Left lung (tissue), 10 donors: ENCODE results near the gene NR6A1. TPM values are rescaled to one million over a fixed set of nuclear protein-coding genes. Genes with fewer than 3 reads are reported as not detected.

ENCODE experiments used
- ATAC-seq: fragments of 200-7000 bp; cut with Tn5 transposase; one replicate; pipeline ENCODE4 v1.9.1; 2020; ENCODE audit warnings: moderate library complexity
- DNase-seq, 4 donors: peaks; one replicate each; pipeline ENCODE4 v3.0.0-alpha.2; 2013 to 2020
- H3K27ac ChIP-seq, 2 donors: fragments of 200-600 bp; sonication (generic) in 1 of 2; one replicate each; pipeline versions ENCODE4 v1.5.0 to v1.8.0; 2020 to 2021
- H3K27me3 ChIP-seq, 2 donors: fragments of 200-600 bp; sonication (generic) in 1 of 2; one replicate each; pipeline versions ENCODE4 v1.5.0 to v1.8.0; 2020 to 2021
- H3K36me3 ChIP-seq, 2 donors: fragments of 200-600 bp; sonication (generic) in 1 of 2; one replicate each; pipeline versions ENCODE4 v1.5.0 to v1.8.0; 2020 to 2021
- H3K4me1 ChIP-seq, 2 donors: fragments of 200-600 bp; one replicate each; pipeline ENCODE4 v1.8.0; 2021
- H3K4me3 ChIP-seq, 2 donors: fragments of 200-600 bp; sonication (generic) in 1 of 2; one replicate each; pipeline versions ENCODE4 v1.5.0 to v1.8.0; 2020 to 2021; ENCODE audit warnings: mild to moderate bottlenecking in 1 of 2
- H3K9me3 ChIP-seq, 2 donors: fragments of 200-600 bp; sonication (generic) in 1 of 2; one replicate each; pipeline versions ENCODE4 v1.5.0 to v1.8.0; 2020 to 2021
- intact Hi-C, 2 donors: fragments of 100-400 bp; cut with DNase I; formaldehyde crosslinking; loops; one replicate each; pipeline versions ENCODE4 v1.11.2 to v1.14.2; 2022
- polyA plus RNA-seq, 6 donors: library from polyadenylated mRNA; unstranded; fragments of 120-200 nt; gene quantifications; one replicate each; pipeline ENCODE4 v1.2.1, GENCODE V29; 2013; ENCODE audit not compliant: insufficient read length in 6 of 6
- total RNA-seq, 2 donors: library from RNA; stranded (reverse); fragmentation: NEBNext Ultra II Directional; extraction: Animal tissue kit (Norgen Biotek cat#: 25700); gene quantifications; one replicate each; pipeline ENCODE4 v1.2.1, GENCODE V29; 2021
- TF ChIP-seq, protein P1 (sequence below), 2 donors: fragments of 200-600 bp; sonication (generic) in 1 of 2; IDR thresholded peaks; one replicate each; pipeline versions ENCODE4 v1.5.0 to v1.8.0; 2021; ENCODE audit warnings: antibody characterized with exemption in 2 of 2
- donor health status: DM: no; HTN: yes; CAD: no.
- donor health status: DM: no; HTN: no; CAD: no.

The NR6A1 gene
- total and polyA plus RNA-seq, 8 donors, result 1.2 to 4.1 (median 1.7) TPM

DNA sequence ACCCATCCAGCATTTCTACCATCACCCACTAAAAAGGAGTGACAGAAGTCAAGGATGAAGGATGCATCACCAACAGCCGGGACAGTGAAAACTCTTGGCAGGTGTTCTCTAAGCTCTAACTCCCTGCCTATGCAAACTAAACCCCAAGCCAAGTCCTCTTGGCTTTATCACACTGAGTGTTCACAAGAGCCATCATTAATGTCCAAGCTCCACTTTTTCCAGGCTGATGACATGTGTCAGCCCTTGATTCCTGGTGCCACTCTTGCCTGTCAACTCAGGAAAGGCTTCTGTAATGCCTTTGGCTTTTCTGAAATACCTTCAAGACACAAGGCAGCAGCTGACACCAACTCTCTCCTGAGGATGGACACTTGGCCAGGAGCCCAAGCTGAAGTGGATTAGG lies 86.9 kb downstream of the NR6A1 start:
- ATAC-seq, result peak; percentile 48
- intact Hi-C loops, result no loop called here

DNA sequence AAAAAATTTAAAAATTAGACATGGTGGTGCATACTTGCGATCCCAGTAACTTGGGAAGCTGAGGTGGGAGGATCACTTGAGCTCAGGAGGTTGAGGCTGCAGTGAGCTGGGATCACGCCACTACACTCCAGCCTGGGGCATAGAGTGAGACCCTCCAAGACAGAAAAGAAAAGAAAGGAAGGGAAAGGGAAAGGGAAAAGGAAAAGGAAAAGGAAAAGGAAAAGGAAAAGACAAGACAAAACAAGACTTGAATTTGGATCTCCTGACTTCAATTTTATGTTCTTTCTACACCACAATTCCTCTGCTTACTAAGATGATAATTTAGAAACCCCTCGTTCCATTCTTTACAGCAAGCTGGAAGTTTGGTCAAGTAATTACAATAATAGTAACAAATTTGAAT lies 88.1 kb downstream of the NR6A1 start:
- ATAC-seq (no peak), DNase-seq (no peak)
- intact Hi-C loops, result no loop called here
- Histone ChIP-seq H3K27ac (no peak overlapping the region), H3K9me3 (no peaks in the 10 kb centered on the region), H3K4me3 (no peak overlapping the region), H3K36me3 (no peaks in the 10 kb centered on the region), H3K4me1 (no peaks in the 10 kb centered on the region), H3K27me3 (no peaks in the 10 kb centered on the region)
- TF ChIP-seq, protein P1, sequence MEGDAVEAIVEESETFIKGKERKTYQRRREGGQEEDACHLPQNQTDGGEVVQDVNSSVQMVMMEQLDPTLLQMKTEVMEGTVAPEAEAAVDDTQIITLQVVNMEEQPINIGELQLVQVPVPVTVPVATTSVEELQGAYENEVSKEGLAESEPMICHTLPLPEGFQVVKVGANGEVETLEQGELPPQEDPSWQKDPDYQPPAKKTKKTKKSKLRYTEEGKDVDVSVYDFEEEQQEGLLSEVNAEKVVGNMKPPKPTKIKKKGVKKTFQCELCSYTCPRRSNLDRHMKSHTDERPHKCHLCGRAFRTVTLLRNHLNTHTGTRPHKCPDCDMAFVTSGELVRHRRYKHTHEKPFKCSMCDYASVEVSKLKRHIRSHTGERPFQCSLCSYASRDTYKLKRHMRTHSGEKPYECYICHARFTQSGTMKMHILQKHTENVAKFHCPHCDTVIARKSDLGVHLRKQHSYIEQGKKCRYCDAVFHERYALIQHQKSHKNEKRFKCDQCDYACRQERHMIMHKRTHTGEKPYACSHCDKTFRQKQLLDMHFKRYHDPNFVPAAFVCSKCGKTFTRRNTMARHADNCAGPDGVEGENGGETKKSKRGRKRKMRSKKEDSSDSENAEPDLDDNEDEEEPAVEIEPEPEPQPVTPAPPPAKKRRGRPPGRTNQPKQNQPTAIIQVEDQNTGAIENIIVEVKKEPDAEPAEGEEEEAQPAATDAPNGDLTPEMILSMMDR (IDR thresholded peaks at IDR 0.05), result no peak

More for the DNA sequence above, 86.9 kb downstream of the NR6A1 start:
- TF ChIP-seq, protein P1 (IDR thresholded peaks at IDR 0.05), result no peak
- DNase-seq, result no peak
- Histone ChIP-seq H3K9me3 (no peaks in the 10 kb centered on the region), H3K27ac (no peak overlapping the region), H3K27me3 (no peaks in the 10 kb centered on the region), H3K4me1 (no peaks in the 10 kb centered on the region), H3K4me3 (no peak overlapping the region), H3K36me3 (no peaks in the 10 kb centered on the region)

DNA sequence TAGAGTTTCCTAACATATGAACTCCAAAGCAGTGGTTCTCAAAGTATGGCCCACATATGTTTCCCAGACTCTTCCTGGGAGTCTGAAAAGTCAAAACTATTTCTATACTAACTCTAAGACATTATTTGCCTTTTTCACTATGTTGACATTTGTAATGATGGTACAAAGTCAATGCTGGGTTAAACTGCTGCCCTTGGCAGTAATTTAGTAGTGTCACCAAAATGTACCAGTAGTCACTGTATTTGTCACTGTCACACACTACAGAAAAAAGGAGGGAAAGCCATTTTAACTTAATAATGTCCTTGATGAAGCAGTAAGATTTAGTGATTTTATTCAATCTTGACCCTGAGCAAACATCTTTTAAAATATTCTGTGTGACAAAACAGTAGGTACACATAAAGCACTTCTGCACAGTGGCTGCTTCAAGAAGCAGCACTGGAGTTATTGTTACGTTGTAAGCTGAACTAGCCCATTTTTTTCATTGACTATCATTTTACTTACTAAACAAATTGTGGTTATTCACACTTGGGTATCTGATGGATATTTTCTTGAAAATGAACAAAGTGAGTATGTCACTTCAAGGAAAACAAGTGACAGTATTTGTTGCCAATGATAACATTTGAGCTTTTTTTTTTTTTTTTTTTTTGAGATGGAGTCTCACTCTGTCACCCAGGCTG lies 90.3 kb downstream of the NR6A1 start:
- Histone ChIP-seq H3K27ac (no peak overlapping the region), H3K27me3 (no peaks in the 10 kb centered on the region), H3K4me1 (peaks cover 0 to 3% of the 10 kb centered on the region in 2 donors), H3K9me3 (no peaks in the 10 kb centered on the region), H3K4me3 (no peak overlapping the region), H3K36me3 (no peaks in the 10 kb centered on the region)
- intact Hi-C loops, result no loop called here
- TF ChIP-seq, protein P1 (IDR thresholded peaks at IDR 0.05), result no peak
- DNase-seq (no peak), ATAC-seq (no peak)

DNA sequence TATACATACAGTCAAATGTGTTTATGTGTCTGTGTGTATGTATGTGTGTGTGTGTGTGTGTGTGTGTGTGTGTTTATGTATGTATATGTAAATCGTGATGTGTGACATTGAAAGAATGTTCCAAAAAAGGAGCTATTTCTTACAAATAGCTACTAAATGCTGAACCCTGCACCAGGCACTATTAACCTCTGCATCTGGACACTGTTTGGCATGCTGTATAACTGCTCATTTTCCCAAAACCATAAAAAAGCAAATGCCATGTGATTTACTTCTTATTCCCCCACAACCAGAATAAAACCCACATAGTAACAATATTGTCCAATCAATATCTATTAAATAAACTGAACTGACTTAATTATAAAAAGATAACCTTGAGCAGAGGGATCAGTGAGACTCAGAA lies 91.1 kb downstream of the NR6A1 start:
- H3K27ac ChIP-seq, result no peak overlapping the region
- no peaks in the 10 kb centered on the region for H3K9me3 ChIP-seq
- peaks cover 0 to 6% of the 10 kb centered on the region in 2 donors for H3K4me1 ChIP-seq
- no peak overlapping the region for H3K4me3 ChIP-seq
- H3K27me3 ChIP-seq, result no peaks in the 10 kb centered on the region
- intact Hi-C loops, result no loop called here
- TF ChIP-seq, protein P1 (IDR thresholded peaks at IDR 0.05), result no peak
- DNase-seq, result no peak
- no peaks in the 10 kb centered on the region for H3K36me3 ChIP-seq
- ATAC-seq, result no peak

DNA sequence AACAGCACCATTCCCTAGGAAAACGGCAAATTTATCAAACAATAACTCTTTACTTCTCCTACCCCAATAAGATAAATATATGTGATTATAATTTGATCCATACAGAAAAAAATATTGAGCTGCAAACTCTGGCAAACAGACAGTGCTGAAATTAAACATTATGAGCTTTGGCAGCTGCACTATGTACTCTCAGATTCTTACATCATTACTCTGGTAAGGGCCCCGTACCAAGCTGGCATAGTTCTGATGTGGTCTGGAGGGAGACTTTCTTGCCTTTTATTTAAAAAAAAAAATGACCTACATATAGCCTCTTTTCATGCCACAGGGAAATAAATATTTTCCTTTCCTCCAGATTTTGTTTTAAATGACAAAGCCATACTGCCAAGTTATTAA lies 95.0 kb downstream of the NR6A1 start:
- TF ChIP-seq, protein P1 (IDR thresholded peaks at IDR 0.05), result no peak
- no peak for DNase-seq
- peak; percentile 79 for ATAC-seq
- Histone ChIP-seq H3K36me3 (no peaks in the 10 kb centered on the region), H3K9me3 (no peaks in the 10 kb centered on the region), H3K4me3 (no peak overlapping the region), H3K27ac (no peak overlapping the region), H3K4me1 (peaks cover 0 to 6% of the 10 kb centered on the region in 2 donors), H3K27me3 (no peaks in the 10 kb centered on the region)
- intact Hi-C loops, result no loop called here
